Measurements from ENCODE around the gene ZFPM1.

- TF ChIP-seq, protein P1, sequence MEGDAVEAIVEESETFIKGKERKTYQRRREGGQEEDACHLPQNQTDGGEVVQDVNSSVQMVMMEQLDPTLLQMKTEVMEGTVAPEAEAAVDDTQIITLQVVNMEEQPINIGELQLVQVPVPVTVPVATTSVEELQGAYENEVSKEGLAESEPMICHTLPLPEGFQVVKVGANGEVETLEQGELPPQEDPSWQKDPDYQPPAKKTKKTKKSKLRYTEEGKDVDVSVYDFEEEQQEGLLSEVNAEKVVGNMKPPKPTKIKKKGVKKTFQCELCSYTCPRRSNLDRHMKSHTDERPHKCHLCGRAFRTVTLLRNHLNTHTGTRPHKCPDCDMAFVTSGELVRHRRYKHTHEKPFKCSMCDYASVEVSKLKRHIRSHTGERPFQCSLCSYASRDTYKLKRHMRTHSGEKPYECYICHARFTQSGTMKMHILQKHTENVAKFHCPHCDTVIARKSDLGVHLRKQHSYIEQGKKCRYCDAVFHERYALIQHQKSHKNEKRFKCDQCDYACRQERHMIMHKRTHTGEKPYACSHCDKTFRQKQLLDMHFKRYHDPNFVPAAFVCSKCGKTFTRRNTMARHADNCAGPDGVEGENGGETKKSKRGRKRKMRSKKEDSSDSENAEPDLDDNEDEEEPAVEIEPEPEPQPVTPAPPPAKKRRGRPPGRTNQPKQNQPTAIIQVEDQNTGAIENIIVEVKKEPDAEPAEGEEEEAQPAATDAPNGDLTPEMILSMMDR (IDR thresholded peaks at IDR 0.05) = no peak
- no peak for TF ChIP-seq POLR2A (IDR thresholded peaks at IDR 0.05)
Measured at GRCh38 chr16:88529596-88529995, 76.5 kb downstream of the ZFPM1 start.

Data from body of pancreas (tissue), 4 donors.